Fibroblast of pulmonary artery (primary cell): ENCODE results near the gene SLC23A2.

Experiments used
- DNase-seq: peaks from one replicate; pipeline ENCODE4 v3.0.0-alpha.2; 2010; ENCODE audit warnings: low read depth
- H3K4me3 ChIP-seq: replicated peaks from 2 replicates; pipeline ENCODE4 v1.5.1; 2011; ENCODE audit warnings: low read depth, mild to moderate bottlenecking, control low read depth, low read length, moderate library complexity
- TF ChIP-seq, protein P1 (sequence below): IDR thresholded peaks from 2 replicates; pipeline ENCODE4 v1.5.1; 2011; ENCODE audit warnings: mild to moderate bottlenecking, control low read depth, low read length, inconsistent platforms; ENCODE audit errors: missing control alignments

The SLC23A2 gene

DNA sequence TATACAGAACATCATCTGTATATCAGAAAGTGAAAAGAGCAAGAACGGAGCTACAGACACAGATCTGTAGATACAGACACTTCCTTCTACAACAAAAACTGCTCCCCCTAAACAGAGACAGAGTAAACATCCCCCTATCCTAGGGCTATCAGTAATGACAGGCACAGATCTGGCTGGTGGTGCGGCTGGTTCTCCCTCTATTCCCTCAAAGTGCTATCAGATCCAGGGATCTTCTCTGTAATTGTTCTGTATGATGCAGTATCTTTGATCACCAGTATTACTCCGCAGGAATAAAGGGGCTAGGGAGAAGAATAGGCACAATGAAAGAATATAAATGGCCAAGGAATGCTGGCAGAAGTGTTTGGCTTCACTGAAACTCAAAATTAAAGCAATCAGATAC, 80.7 kb downstream of the SLC23A2 start:
- no peak overlapping the region for H3K4me3 ChIP-seq
- no peak for DNase-seq
- TF ChIP-seq, protein P1, sequence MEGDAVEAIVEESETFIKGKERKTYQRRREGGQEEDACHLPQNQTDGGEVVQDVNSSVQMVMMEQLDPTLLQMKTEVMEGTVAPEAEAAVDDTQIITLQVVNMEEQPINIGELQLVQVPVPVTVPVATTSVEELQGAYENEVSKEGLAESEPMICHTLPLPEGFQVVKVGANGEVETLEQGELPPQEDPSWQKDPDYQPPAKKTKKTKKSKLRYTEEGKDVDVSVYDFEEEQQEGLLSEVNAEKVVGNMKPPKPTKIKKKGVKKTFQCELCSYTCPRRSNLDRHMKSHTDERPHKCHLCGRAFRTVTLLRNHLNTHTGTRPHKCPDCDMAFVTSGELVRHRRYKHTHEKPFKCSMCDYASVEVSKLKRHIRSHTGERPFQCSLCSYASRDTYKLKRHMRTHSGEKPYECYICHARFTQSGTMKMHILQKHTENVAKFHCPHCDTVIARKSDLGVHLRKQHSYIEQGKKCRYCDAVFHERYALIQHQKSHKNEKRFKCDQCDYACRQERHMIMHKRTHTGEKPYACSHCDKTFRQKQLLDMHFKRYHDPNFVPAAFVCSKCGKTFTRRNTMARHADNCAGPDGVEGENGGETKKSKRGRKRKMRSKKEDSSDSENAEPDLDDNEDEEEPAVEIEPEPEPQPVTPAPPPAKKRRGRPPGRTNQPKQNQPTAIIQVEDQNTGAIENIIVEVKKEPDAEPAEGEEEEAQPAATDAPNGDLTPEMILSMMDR = no peak

DNA sequence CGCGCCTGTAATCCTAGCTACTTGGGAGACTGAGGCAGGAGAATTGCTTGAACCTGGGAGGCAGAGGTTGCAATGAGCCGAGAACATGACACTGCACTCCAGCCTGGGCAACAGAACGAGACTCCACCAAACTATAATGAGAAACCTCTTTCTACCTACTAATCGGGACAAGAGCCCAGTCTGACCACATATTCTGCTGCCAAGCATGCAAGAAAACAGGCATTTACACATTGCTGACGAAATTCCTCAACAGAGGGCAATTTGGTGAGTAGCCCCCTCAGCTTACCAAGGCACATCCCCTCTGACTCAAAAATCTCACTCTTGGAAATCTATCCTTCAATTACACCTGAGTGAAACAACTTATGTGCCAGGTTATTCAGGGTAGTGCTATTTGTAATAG, 81.2 kb downstream of the SLC23A2 start:
- TF ChIP-seq, protein P1 = no peak
- H3K4me3 ChIP-seq = no peak overlapping the region
- no peak for DNase-seq

DNA sequence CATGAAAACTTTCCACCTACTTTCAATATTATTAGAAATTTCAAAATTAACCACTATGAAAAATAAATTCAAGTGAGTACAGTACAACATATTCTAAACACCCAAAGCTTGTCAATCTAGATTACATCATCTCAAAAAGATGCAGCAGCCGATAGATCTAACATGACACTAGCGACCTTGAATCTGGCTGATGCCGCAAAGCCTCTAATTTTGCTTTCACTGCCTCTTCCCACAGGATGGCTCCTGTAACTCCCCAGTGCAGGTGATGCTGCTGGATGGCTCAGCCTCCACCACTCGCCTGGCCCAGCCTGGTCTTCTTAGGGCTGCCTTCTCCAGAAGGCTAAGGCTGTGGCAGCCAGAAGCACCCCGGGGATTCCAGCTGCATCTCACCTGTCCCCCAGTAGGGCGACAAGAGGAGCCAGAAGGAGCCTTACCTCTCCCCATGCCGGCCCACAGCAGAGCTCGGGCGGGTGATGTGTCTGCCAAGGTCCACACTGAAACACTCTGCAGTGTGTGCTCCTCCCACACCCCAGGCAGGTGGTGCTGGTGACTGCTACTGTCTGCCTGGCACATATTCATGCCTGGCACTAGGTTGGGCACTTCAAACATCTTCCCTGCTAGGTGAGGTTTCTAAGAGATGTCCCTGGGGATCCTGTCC, 82.1 kb downstream of the SLC23A2 start:
- no peak for DNase-seq
- TF ChIP-seq, protein P1 = no peak
- no peak overlapping the region for H3K4me3 ChIP-seq

DNA sequence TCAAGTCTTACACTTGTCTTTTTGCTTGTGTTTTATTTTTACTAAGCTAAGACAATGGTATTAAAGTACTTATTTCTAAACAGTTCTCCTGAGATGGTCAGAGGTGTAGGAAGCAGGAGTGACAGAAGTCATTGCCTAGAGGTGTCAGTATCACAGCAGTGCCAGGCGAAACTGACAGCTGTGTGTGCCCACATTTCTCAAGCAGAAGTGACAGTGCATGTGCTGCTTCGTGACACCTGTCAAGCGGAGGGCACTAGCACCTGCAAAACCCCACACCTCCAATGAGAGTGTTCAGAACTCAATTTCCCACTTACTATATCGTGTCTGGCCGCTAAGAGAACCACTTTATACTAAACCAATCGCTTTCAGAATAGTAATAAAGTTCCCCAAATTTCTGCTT, 82.8 kb downstream of the SLC23A2 start:
- H3K4me3 ChIP-seq = no peak overlapping the region
- no peak for DNase-seq
- TF ChIP-seq, protein P1 = no peak

DNA sequence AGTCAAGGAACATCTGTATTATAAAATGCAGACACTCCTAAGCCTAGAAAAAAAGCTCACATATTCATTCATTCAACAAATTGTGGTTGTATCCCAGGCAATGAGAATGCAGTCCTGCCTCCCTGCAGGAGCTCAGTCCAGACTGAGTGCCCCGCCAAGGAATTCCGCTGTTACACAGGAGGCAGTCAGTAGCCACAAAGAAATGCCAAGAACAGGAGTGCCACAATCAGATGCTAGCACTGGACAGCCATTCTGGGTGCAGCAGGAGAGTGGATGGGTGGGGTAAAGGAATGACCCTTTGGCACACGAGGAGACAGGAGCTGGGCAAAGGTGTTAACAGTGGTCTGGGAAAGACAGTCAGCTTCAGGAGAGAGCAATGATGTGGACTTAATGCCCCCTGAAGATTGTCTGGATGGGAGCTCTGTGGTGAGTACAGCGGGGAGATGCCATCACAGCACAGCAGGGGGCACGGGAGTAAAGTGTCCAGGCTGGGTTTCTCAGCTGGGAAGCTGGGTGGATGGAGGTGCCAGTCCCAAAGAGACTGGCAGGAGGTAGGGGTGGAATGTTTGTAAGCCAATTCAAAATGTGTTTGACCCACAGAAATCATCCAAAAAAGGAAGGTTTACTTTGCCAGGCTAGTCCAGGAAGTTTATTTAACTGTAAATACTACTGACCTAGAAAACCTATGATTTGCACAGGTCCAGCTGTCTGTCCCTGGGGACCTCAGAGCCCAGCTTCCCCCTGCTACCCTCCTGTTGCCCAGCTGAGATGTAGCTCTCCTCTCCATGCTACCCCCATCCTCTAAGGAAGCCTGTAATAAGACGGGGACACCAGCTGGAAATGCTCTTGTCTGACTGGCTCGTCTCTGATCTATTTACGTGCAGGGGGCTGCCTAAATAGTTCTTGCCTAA, 84.1 kb downstream of the SLC23A2 start:
- TF ChIP-seq, protein P1 = no peak
- peak; percentile 14 for DNase-seq
- H3K4me3 ChIP-seq = no peak overlapping the region

DNA sequence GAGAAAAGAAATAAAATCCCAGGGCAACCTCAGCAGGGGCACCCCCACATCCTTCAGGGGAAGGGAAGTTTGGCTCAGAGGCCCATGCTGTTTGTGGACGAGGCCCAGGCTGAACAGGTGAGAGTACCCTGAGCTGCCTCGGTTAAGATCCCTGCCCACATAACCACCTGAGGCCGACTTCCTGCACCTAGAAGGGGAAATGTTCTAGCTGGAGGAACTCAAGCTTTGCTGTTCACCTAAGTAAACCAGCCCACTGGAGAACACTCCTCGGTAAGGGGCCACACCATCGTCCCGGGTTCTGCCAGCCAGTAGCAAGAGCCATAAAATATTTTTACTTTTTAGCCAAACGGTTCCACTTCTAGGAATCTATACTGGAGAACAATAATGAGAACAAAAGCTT, 88.2 kb downstream of the SLC23A2 start:
- no peak for DNase-seq
- TF ChIP-seq, protein P1 = no peak
- no peak overlapping the region for H3K4me3 ChIP-seq
